GM21825 (cell line): Measurements from ENCODE around the gene IFIT3.

Source experiments
- ATAC-seq: cut with Tn5 transposase; IDR thresholded peaks from one replicate; pipeline ENCODE4 v1.9.1; 2021; ENCODE audit warnings: mild to moderate bottlenecking, moderate library complexity; ENCODE audit not compliant: unreplicated experiment

The IFIT3 gene

GRCh38 chr10:89355394-89355931 is 27.7 kb downstream of the IFIT3 start:
- no peak for ATAC-seq

GRCh38 chr10:89357096-89357495 is 29.3 kb downstream of the IFIT3 start:
- ATAC-seq, result no peak

- ATAC-seq, result no peak
These were observed 30.2 kb downstream of the IFIT3 start for GRCh38 chr10:89357975-89358374.

- ATAC-seq, result no peak
These were observed 32.4 kb downstream of the IFIT3 start for GRCh38 chr10:89360157-89360556.

GRCh38 chr10:89362929-89363328 is 35.1 kb downstream of the IFIT3 start:
- ATAC-seq, result no peak

- ATAC-seq, result peak; percentile 26
These were observed 36.1 kb downstream of the IFIT3 start for GRCh38 chr10:89363729-89364442.

GRCh38 chr10:89364531-89364930 is 36.7 kb downstream of the IFIT3 start:
- peak; percentile 27 for ATAC-seq

- peak; percentile 63 for ATAC-seq
These were observed 39.7 kb downstream of the IFIT3 start for GRCh38 chr10:89367529-89367928.

GRCh38 chr10:89368129-89368528 is 40.3 kb downstream of the IFIT3 start:
- ATAC-seq, result no peak

- ATAC-seq, result no peak
These were observed 41.6 kb downstream of the IFIT3 start for GRCh38 chr10:89369156-89370105.

GRCh38 chr10:89371079-89371478 is 43.3 kb downstream of the IFIT3 start:
- no peak for ATAC-seq

GRCh38 chr10:89371987-89372386 is 44.2 kb downstream of the IFIT3 start:
- no peak for ATAC-seq

GRCh38 chr10:89373916-89374711 is 46.3 kb downstream of the IFIT3 start:
- ATAC-seq, result no peak

- no peak for ATAC-seq
These were observed 46.9 kb downstream of the IFIT3 start for GRCh38 chr10:89374713-89375141.

- ATAC-seq, result no peak
These were observed 50.2 kb downstream of the IFIT3 start, which contains the start of gene IFIT1B for GRCh38 chr10:89377705-89378637. Gene IFIT1B, plus strand, starts transcription at chr10:89378056. Its CDS starts 80 bp downstream, at chr10:89378136.

- ATAC-seq, result no peak
These were observed 51.3 kb downstream of the IFIT3 start for GRCh38 chr10:89379103-89379502.

GRCh38 chr10:89382757-89383156 is 55.0 kb downstream of the IFIT3 start:
- no peak for ATAC-seq

GRCh38 chr10:89384474-89385340 is 56.9 kb downstream of the IFIT3 start:
- ATAC-seq, result no peak

GRCh38 chr10:89388806-89389205 is 61.0 kb downstream of the IFIT3 start:
- ATAC-seq, result no peak
